ENCODE data around the gene XRCC3.

XRCC3 gene

GRCh38 chr14:103739466-103739792 lies 24.2 kb upstream of the XRCC3 start:
- DNase-seq (ENCODE audit: low read depth) = no peak
- H3K4me3 ChIP-seq (ENCODE audit: control insufficient read depth, low read depth, low read length) = no peak overlapping the region
- TF ChIP-seq, protein P1, sequence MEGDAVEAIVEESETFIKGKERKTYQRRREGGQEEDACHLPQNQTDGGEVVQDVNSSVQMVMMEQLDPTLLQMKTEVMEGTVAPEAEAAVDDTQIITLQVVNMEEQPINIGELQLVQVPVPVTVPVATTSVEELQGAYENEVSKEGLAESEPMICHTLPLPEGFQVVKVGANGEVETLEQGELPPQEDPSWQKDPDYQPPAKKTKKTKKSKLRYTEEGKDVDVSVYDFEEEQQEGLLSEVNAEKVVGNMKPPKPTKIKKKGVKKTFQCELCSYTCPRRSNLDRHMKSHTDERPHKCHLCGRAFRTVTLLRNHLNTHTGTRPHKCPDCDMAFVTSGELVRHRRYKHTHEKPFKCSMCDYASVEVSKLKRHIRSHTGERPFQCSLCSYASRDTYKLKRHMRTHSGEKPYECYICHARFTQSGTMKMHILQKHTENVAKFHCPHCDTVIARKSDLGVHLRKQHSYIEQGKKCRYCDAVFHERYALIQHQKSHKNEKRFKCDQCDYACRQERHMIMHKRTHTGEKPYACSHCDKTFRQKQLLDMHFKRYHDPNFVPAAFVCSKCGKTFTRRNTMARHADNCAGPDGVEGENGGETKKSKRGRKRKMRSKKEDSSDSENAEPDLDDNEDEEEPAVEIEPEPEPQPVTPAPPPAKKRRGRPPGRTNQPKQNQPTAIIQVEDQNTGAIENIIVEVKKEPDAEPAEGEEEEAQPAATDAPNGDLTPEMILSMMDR (conservative IDR thresholded peaks at IDR 0.05; ENCODE audit: control insufficient read depth, insufficient read depth, low read depth, low read length) = no peak

GRCh38 chr14:103738701-103739451 lies 23.6 kb upstream of the XRCC3 start:
- no peak for DNase-seq (ENCODE audit: low read depth)
- no peak overlapping the region for H3K4me3 ChIP-seq (ENCODE audit: control insufficient read depth, low read depth, low read length)
- TF ChIP-seq, protein P1 (conservative IDR thresholded peaks at IDR 0.05; ENCODE audit: control insufficient read depth, insufficient read depth, low read depth, low read length) = no peak

DNA sequence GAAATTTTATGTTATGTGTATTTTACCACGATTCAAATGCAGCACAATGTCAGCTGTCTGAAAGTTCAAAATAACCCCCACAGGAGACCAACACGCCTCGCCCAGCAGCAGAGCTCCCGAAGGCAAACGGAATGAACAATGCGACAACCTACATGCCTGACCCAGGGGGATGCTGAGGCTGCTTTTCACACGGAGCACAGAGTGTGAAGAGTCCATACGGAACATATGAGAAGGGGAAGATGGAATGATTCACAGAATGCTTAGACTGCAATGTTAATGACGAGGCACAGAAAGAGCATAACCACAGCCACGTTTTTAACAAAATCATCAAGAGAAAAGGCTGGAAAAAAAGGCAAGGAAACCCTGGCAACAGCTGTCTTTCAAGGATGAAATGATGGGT lies 22.9 kb upstream of the XRCC3 start:
- TF ChIP-seq, protein P1 (conservative IDR thresholded peaks at IDR 0.05; ENCODE audit: control insufficient read depth, insufficient read depth, low read depth, low read length) = no peak
- no peak for DNase-seq (ENCODE audit: low read depth)
- H3K4me3 ChIP-seq (ENCODE audit: control insufficient read depth, low read depth, low read length) = no peak overlapping the region

GRCh38 chr14:103737432-103738045 lies 22.3 kb upstream of the XRCC3 start:
- no peak overlapping the region for H3K4me3 ChIP-seq (ENCODE audit: control insufficient read depth, low read depth, low read length)
- TF ChIP-seq, protein P1 (conservative IDR thresholded peaks at IDR 0.05; ENCODE audit: control insufficient read depth, insufficient read depth, low read depth, low read length) = no peak
- DNase-seq (ENCODE audit: low read depth) = no peak

DNA sequence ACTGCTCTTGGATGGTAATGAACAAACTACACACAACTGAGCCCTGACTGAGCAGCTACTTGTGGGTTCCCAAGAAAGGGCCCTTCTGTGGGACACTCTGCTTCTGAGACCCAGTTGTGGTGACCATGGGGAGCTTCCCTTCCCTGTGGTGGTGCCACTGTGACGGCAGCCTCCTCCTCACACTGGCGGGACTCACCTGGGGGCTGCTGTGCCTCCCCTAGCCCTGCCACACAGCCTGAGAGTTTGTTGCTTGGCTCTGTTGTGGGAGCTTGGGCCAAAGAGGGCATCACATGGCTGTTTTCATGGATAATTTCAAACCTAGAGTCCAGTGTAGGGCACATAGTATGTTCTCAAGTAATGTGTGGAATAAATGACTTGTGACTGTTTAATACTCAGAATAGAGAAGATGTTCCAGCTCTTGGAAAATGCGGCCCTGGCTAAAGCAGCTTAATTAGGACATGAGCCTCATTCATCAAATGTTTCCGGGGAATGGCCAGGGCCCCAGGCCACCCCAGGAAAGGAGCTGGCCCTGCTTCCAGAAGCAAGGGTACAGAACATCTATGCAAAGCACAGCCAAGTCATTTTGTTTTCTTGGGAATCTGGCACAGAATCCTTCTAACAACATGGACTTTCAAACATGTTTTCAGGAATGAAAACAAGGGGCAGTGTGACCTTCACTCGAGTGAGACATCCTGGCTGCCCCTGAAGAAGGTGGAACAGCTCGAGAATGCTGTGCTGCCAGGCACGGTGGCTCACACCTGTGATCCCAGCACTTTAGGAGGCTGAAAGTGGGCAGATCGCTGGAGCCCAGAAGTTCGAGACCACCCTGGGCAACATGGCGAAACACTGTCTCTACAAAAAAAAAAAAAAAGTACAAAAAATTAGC lies 21.5 kb upstream of the XRCC3 start:
- H3K4me3 ChIP-seq (ENCODE audit: control insufficient read depth, low read depth, low read length) = no peak overlapping the region
- TF ChIP-seq, protein P1 (conservative IDR thresholded peaks at IDR 0.05; ENCODE audit: control insufficient read depth, insufficient read depth, low read depth, low read length) = no peak
- DNase-seq (ENCODE audit: low read depth) = no peak

- no peak for DNase-seq (ENCODE audit: low read depth)
- no peak overlapping the region for H3K4me3 ChIP-seq (ENCODE audit: control insufficient read depth, low read depth, low read length)
- TF ChIP-seq, protein P1 (conservative IDR thresholded peaks at IDR 0.05; ENCODE audit: control insufficient read depth, insufficient read depth, low read depth, low read length) = no peak
These were observed 20.7 kb upstream of the XRCC3 start for GRCh38 chr14:103735815-103736545.
